Right lobe of liver (tissue), 6 donors: Measurements from ENCODE around the gene GTF2I. TPM values are rescaled to one million over a fixed set of nuclear protein-coding genes. Genes with fewer than 3 reads are reported as not detected.
"Not testable (repeated sequence)": the region's sequence is repeated elsewhere in the genome, so short reads cannot be mapped to it uniquely, and the experiment has no call there.

Experiments used
- ATAC-seq, 4 donors: fragments of 200-7000 bp; cut with Tn5 transposase; one replicate each; pipeline ENCODE4 v1.9.1; 2020; ENCODE audit warnings: mild to moderate bottlenecking in 4 of 4, moderate library complexity in 4 of 4
- DNase-seq, 3 donors: peaks; one replicate each; pipeline ENCODE4 v3.0.0-alpha.2; 2020
- H3K27ac ChIP-seq, 3 donors: fragments of 200-600 bp; one replicate each; pipeline ENCODE4 v1.8.0; 2022
- H3K27me3 ChIP-seq, 2 donors: fragments of 200-600 bp; one replicate each; pipeline ENCODE4 v1.8.0; 2022
- H3K36me3 ChIP-seq, 4 donors: fragments of 200-600 bp; sonication (generic) in 1 of 4; one replicate each; pipeline versions ENCODE4 v1.5.1 to v1.8.0; 2017 to 2022; ENCODE audit warnings: control low read depth in 1 of 4
- H3K4me1 ChIP-seq, 4 donors: fragments of 200-600 bp; sonication (generic) in 1 of 4; one replicate each; pipeline versions ENCODE4 v1.5.1 to v1.8.0; 2017 to 2022; ENCODE audit warnings: control low read depth in 1 of 4
- H3K4me3 ChIP-seq, 3 donors: fragments of 200-600 bp; one replicate each; pipeline ENCODE4 v1.8.0; 2022
- H3K9me3 ChIP-seq, 4 donors: fragments of 200-600 bp; sonication (generic) in 1 of 4; one replicate each; pipeline versions ENCODE4 v1.5.1 to v1.8.0; 2017 to 2022; ENCODE audit warnings: control low read depth in 1 of 4
- CTCF ChIP-seq, 4 donors: fragments of 200-600 bp in 3 of 4; fragments of 450-650 bp in 1 of 4; IDR thresholded peaks; one replicate each; pipeline versions ENCODE4 v1.5.1 to v1.8.0; 2016 to 2022; ENCODE audit warnings: antibody characterized with exemption in 4 of 4, mild to moderate bottlenecking in 2 of 4
- POLR2A ChIP-seq: fragments of 450-650 bp; IDR thresholded peaks from one replicate; pipeline ENCODE4 v1.6.1; 2017; ENCODE audit warnings: antibody characterized with exemption, mild to moderate bottlenecking
- WGBS: methylation state at CpG from one replicate; pipeline ENCODE4 v1.1.6; 2018; ENCODE audit warnings: low coverage, low lambda C conversion rate; ENCODE audit not compliant: insufficient coverage; ENCODE audit errors: missing lambda C conversion rate; 5-methylcytosine and 5-hydroxymethylcytosine counted together
- intact Hi-C, 2 donors: fragments of 100-400 bp; cut with DNase I; formaldehyde crosslinking; loops; one replicate each; pipeline versions ENCODE4 v1.11.2 to v1.14.1; 2022
- total RNA-seq, 6 experiments: library from RNA; depleted of rRNA in 2 of 6; stranded (reverse); fragments of >200 nt in 2 of 6; fragmentation: NEBNext Ultra II Directional in 3 of 6; extraction: Animal tissue kit (Norgen Biotek cat#: 25700) in 3 of 6; gene quantifications; one replicate each; pipeline versions ENCODE4 v1.1.0 to v1.2.4, GENCODE V29; 2016 to 2023
- donor health status: DM: no; HTN: yes; CAD: no.
- donor health status: DM: no; HTN: no; CAD: no.
- donor health status: DM: no; HTN: no; CAD: no.
- donor health status: DM: no; HTN: yes; CAD: no.
- donor health status: DM: no; HTN: yes; CAD: no.

Gene GTF2I
- total RNA-seq, 6 experiments from 2014 or later = 59.0 to 116 (median 90.9) TPM

DNA sequence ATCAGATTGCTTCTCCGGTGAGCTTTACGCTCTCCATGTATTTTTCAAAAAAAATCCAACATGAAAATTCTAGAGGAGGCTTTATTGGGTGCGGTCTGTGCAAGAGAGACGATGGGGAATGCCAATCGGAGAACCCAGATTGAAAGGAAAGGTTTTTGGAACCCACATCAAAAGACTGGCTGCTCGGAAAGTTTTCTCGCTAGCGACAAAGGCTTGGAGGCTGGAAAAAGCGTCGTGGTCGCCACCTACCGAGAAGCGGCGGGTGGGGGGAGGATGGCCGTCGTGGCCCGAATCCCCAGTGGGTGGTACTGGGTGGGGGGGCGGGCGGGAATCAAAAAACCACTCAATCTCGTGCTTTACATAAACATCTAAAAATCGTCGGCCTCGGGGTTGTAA, 1.1 kb upstream of the GTF2I start:
- no peaks in the 10 kb centered on the region for H3K9me3 ChIP-seq
- peak; percentile 68 to 79 (median 77) for DNase-seq
- peaks cover 0 to 43% (median 13%) of the 10 kb centered on the region in 4 donors for H3K4me1 ChIP-seq
- peak; percentile 21 to 34 (median 24) for ATAC-seq
- peak overlapping the region; percentile 95 to 99 (median 98) for H3K4me3 ChIP-seq
- peak in 3 of 4 donors; percentile 8 to 31 (median 30) for TF ChIP-seq CTCF (IDR thresholded peaks at IDR 0.05)
- TF ChIP-seq POLR2A = no peak
- H3K27ac ChIP-seq = peak overlapping the region; percentile 88 to 100 (median 99)
- intact Hi-C loops = no loop called here
- no peaks in the 10 kb centered on the region for H3K36me3 ChIP-seq
- H3K27me3 ChIP-seq = no peaks in the 10 kb centered on the region
- whole genome bisulfite sequencing = 0% methylated on average over 23 of the region's 23 CpGs

- TF ChIP-seq CTCF (IDR thresholded peaks at IDR 0.05) (peak in 2 of 4 donors; percentile 20 to 41), POLR2A (peak; percentile 90)
- 0% methylated on average over 26 of the region's 60 CpGs for WGBS
- intact Hi-C loops = no loop called here
- peak overlapping the region; percentile 99 to 100 (median 100) for H3K27ac ChIP-seq
- ATAC-seq = peak; percentile 79 to 88 (median 82)
- H3K4me3 ChIP-seq = peak overlapping the region; percentile 95 to 99 (median 98)
- peaks cover 0 to 45% (median 15%) of the 10 kb centered on the region in 4 donors for H3K4me1 ChIP-seq
- peak; percentile 99 to 100 (median 99) for DNase-seq
- H3K36me3 ChIP-seq = no peaks in the 10 kb centered on the region
- no peaks in the 10 kb centered on the region for H3K27me3 ChIP-seq
- H3K9me3 ChIP-seq = no peaks in the 10 kb centered on the region
These were observed 454 bp upstream of the GTF2I start for GRCh38 chr7:74656837-74657691.

DNA sequence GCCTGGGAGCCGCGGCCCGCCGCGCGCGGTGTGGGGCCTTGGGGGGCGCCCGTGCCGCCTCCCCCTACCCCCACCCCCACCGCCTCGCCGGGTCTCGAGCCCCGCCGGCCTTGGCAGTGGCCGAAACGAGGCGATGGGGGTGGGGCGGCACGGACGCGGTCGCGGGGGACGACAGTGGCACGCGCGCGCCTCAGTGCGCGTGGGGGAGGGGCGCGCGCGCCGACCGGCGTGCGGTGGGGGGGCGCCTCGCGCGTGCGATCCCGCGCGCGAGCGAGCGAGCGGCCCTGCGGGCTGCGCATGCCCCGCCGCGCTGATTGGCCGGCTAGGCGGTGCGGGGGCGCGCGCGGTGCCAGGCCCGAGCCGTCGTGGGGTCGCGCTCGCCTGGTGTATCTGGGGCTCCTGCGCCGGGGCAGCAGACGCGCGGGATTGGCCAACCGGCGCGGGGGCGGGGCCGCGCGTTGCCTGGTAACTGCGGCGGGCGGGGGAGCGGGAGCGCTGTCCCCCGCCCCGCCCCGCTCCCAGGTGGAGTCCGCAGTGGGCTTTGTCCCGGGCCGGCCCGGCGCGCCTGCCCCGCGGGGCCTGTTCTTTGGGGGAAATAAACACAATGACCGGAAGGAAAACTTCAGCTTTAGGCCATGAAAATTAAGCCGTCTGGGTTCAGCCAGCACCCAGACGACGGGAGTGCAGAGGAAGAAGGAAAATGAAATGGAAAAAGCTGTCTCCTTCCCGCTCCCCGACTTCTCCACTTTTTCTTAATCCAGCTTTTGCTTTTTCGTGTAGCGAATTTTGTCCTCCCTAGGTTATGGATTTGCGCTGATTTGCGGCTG, 873 bp downstream of the GTF2I start:
- Histone ChIP-seq H3K4me1 (peaks cover 0 to 53% (median 19%) of the 10 kb centered on the region in 4 donors), H3K27ac (peak overlapping the region; percentile 99 to 100 (median 100)), H3K4me3 (peak overlapping the region; percentile 95 to 99 (median 98)), H3K36me3 (no peaks in the 10 kb centered on the region), H3K27me3 (no peaks in the 10 kb centered on the region), H3K9me3 (no peaks in the 10 kb centered on the region)
- TF ChIP-seq CTCF (IDR thresholded peaks at IDR 0.05) (no peak), POLR2A (peak; percentile 41)
- whole genome bisulfite sequencing = under 1% methylated on average over 12 of the region's 108 CpGs
- intact Hi-C loops = no loop called here
- peak; percentile 95 to 97 (median 96) for DNase-seq
- peak; percentile 54 to 81 (median 68) for ATAC-seq

DNA sequence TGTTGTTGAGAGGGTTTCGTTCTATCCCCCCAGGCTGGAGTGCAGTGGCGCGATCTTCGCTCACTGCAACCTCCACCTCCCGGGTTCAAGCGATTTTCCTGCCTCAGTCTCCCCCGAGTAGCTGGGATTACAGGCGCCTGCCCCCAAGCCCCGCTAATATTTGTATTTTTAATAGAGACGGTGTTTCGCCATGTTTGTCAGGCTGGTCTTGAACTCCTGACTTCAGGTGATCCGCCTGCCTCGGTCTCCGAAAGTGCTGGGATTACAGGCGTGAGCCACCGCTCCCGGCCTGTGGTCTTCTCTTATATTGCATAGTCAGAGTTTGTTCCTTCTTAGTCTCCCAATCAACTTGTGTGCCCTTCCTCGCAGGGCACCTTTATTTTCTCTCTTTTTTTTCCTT, 2.7 kb downstream of the GTF2I start:
- H3K27me3 ChIP-seq, H3K9me3 ChIP-seq, intact Hi-C loops, ATAC-seq, H3K36me3 ChIP-seq, DNase-seq: not testable (repeated sequence)
- WGBS = 22% methylated on average over 18 of the region's 18 CpGs
- peak overlapping the region; percentile 70 to 78 (median 73) for H3K27ac ChIP-seq
- peak overlapping the region; percentile 31 to 95 (median 59) for H3K4me3 ChIP-seq
- H3K4me1 ChIP-seq = peaks cover 0 to 53% (median 21%) of the 10 kb centered on the region in 4 donors

DNA sequence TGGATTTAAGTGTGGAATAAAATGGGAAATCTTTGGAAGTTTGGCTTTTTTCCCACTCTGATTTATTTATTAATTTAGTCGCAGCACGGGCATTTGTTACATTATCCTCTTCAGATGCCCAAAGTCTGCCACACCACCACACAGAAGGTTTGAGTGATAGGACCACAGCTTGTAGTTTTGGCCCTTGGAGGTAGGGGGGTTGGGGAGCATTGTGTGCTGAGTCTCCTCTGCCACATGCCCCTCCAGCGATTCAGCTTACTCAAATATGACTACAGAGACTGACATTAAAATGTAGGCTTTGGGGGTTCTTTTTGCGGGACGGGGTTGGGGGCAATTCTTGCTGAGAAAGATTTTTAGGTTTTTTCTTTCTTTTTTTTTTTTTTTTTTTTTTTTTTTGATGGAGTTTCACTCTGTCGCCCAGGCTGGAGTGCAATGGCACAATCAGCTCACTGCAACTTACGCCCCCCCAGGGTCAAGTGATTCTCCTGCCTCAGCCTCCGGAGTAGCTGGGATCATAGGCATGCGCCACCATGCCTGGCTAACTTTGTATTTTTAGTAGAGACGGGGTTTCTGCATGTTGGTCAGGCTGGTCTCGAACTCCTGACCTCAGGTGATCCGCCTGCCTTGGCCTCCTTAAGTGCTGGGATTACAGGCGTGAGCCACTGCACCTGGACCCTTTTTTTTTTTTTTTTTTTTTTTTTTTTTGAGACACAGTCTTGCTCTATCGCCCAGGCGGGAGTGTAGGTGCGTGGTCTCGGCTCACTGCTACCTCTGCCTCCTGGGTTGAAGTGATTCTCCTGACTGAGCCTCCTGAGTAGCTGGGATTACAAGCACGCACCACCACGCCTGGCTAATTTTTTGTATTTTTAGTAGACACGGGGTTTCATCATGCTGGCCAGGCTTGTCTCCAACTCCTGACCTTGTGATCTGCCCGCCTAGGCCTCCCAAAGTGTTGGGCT, 4.6 kb downstream of the GTF2I start:
- H3K9me3 ChIP-seq, H3K4me3 ChIP-seq, intact Hi-C loops, H3K27me3 ChIP-seq, ATAC-seq, H3K36me3 ChIP-seq: not testable (repeated sequence)
- DNase-seq = peak in 2 of 3 donors; percentile 60 to 61
- Histone ChIP-seq H3K27ac (peak overlapping the region; percentile 70 to 78 (median 73)), H3K4me1 (peaks cover 0 to 48% (median 21%) of the 10 kb centered on the region in 4 donors)
- 58% methylated on average over 15 of the region's 21 CpGs for WGBS
